Astrocyte (in vitro differentiated cells and primary cell): ENCODE measurements around the gene ARHGEF35.
"Not testable (repeated sequence)": the region's sequence is repeated elsewhere in the genome, so short reads cannot be mapped to it uniquely, and the experiment has no call there.

Experiments used
- EZH2 ChIP-seq: IDR thresholded peaks from 2 replicates; pipeline ENCODE4 v1.6.1; 2012; ENCODE audit warnings: mild to moderate bottlenecking, low read length, inconsistent platforms; ENCODE audit not compliant: insufficient read depth
- TF ChIP-seq, protein P1 (sequence below): IDR thresholded peaks from 2 replicates; pipeline ENCODE4 v1.5.1; 2011; ENCODE audit warnings: low read depth, mild to moderate bottlenecking, inconsistent platforms, low read length, moderate library complexity; ENCODE audit not compliant: insufficient read depth

DNA sequence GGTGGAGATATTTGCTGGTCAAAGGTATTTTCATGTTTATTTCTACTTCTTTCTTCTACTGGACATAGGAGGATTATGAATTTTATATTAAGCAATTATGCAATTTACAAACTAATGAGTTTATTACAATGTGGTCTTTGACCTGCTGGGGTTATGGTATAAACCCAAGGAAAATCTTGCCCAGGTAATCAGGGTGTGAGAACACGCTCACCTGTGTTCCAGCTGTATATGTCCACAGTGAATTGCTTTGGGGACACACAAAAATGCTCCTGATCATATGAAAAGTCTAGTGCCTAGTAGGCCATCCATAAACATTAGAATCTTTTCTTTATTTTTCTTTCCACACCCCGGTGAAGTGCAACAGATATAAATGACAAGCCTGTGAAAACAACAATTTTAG is 43.7 kb upstream of the ARHGEF35 start, which contains the start of gene OR2A42:
- TF ChIP-seq, protein P1, sequence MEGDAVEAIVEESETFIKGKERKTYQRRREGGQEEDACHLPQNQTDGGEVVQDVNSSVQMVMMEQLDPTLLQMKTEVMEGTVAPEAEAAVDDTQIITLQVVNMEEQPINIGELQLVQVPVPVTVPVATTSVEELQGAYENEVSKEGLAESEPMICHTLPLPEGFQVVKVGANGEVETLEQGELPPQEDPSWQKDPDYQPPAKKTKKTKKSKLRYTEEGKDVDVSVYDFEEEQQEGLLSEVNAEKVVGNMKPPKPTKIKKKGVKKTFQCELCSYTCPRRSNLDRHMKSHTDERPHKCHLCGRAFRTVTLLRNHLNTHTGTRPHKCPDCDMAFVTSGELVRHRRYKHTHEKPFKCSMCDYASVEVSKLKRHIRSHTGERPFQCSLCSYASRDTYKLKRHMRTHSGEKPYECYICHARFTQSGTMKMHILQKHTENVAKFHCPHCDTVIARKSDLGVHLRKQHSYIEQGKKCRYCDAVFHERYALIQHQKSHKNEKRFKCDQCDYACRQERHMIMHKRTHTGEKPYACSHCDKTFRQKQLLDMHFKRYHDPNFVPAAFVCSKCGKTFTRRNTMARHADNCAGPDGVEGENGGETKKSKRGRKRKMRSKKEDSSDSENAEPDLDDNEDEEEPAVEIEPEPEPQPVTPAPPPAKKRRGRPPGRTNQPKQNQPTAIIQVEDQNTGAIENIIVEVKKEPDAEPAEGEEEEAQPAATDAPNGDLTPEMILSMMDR: not testable (repeated sequence)
- not testable (repeated sequence) for TF ChIP-seq EZH2
